Measurements from ENCODE around the gene COL9A2.

The COL9A2 gene

GRCh38 chr1:40255231-40255630, 61.9 kb downstream of the COL9A2 start:
- no peak overlapping the region for H3K4me3 ChIP-seq
- H3K27ac ChIP-seq: no peak overlapping the region
- no peaks in the 10 kb centered on the region for H3K27me3 ChIP-seq
- H4K20me1 ChIP-seq: peaks cover 0 to 10% (median 0%) of the 10 kb centered on the region in 11 experiments; a peak in 3 of 22 replicates
- peak overlapping the region in 1 of 11 experiments; percentile 94; a peak in 1 of 22 replicates for H3K4me2 ChIP-seq
- H3K4me1 ChIP-seq: peaks cover 19 to 40% (median 24%) of the 10 kb centered on the region in 10 experiments
- no peaks in the 10 kb centered on the region for H3K9me3 ChIP-seq (replicated peaks in 1 of 11)
- peaks cover 4 to 11% (median 10%) of the 10 kb centered on the region in 11 experiments for H3K36me3 ChIP-seq
- H3K9ac ChIP-seq: no peak overlapping the region
- no peak for TF ChIP-seq Cebpa-rat (IDR thresholded peaks at IDR 0.05)

GRCh38 chr1:40252601-40253000, 64.5 kb downstream of the COL9A2 start:
- Histone ChIP-seq H3K9ac (no peak overlapping the region), H3K36me3 (peaks cover 0 to 3% (median 0%) of the 10 kb centered on the region in 11 experiments; a peak in 1 of 22 replicates), H3K27ac (no peak overlapping the region), H3K9me3 (replicated peaks in 1 of 11) (no peaks in the 10 kb centered on the region), H3K4me3 (no peak overlapping the region), H3K4me2 (no peak overlapping the region), H4K20me1 (no peaks in the 10 kb centered on the region), H3K4me1 (peaks cover 4 to 24% (median 10%) of the 10 kb centered on the region in 10 experiments), H3K27me3 (no peaks in the 10 kb centered on the region)
- no peak for TF ChIP-seq Cebpa-rat (IDR thresholded peaks at IDR 0.05)

GRCh38 chr1:40251456-40251855, 65.6 kb downstream of the COL9A2 start:
- Histone ChIP-seq H3K4me2 (peak overlapping the region in 2 of 11 experiments; percentile 0 to 17; a peak in 1 of 22 replicates), H3K9ac (no peak overlapping the region), H3K9me3 (replicated peaks in 1 of 11) (no peaks in the 10 kb centered on the region)

More at GRCh38 chr1:40251456-40251855, 65.6 kb downstream of the COL9A2 start:
- H3K27ac ChIP-seq: 0 out of 22 replicates have a peak overlapping the region, but pooled peaks of 1 of the 11 experiments have one; percentile 6
- no peak overlapping the region for H3K4me3 ChIP-seq
- TF ChIP-seq Cebpa-rat (IDR thresholded peaks at IDR 0.05): no peak
- no peaks in the 10 kb centered on the region for H3K27me3 ChIP-seq
- peaks cover 0 to 3% (median 0%) of the 10 kb centered on the region in 11 experiments; a peak in 1 of 22 replicates for H3K36me3 ChIP-seq
- H3K4me1 ChIP-seq: peaks cover under 1 to 19% (median 5%) of the 10 kb centered on the region in 10 experiments; a peak in 19 of 20 replicates
- no peaks in the 10 kb centered on the region for H4K20me1 ChIP-seq
